Measurements from ENCODE around the gene WNT7B.
A peak's percentile ranks its signal among the peaks of the same experiment; 100 is the strongest.
"Not testable (repeated sequence)": the region's sequence is repeated elsewhere in the genome, so short reads cannot be mapped to it uniquely, and the experiment has no call there.

Gene WNT7B

DNA sequence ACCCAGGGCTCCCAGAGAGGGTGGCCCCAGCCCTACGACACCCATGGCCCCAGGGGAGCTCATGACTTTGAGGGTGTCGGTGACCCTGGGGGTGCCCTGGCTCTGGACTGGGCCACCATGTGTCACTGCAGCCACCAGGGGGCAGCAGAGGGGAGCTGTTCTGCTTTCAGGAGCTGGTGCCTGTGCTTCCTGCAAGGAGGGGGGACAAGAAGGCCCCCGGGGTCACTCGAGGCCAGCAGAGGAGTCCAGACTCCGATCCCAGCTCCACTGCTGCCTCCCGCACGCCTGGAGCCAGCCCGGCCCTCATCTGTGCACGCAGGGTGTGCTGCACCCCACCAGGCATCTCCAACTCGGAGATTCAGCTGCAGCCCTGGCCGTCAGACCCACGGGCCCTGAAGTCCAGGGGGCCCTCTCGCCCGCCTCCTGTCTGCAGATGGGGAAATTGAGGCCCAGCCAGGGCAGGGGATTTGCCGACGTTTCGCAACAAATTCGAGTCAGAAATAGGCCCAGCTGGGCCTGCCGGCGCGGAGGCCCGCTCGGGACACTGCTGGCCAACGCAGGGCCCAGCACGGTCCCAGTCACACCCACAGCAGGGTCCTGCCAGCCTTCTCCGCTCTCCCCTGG lies 29.5 kb upstream of the WNT7B start:
- Histone ChIP-seq H3K4me1 (ENCODE audit: insufficient read depth, low read length, poor library complexity, severe bottlenecking) (peaks cover 23% of the 10 kb centered on the region), H4K20me1 (ENCODE audit: insufficient read depth, low read length, poor library complexity, severe bottlenecking) (no peaks in the 10 kb centered on the region), H3K27me3 (ENCODE audit: insufficient read depth, low read length, poor library complexity, severe bottlenecking) (no peaks in the 10 kb centered on the region), H2AFZ (ENCODE audit: low read length) (no peak overlapping the region), H3K4me2 (ENCODE audit: low read depth, low read length, poor library complexity, severe bottlenecking) (peak overlapping the region; percentile 44), H3K9me2 (replicated peaks; ENCODE audit: low read depth, low read length) (no peaks in the 10 kb centered on the region), H3K79me2 (ENCODE audit: insufficient read depth, low read length) (0 out of 2 replicates have a peak, but pooled peaks cover 3% of the 10 kb centered on the region), H3K9ac (ENCODE audit: low read depth, low read length, poor library complexity, severe bottlenecking) (peak overlapping the region; percentile 48), H3K36me3 (ENCODE audit: insufficient read depth, low read length) (no peaks in the 10 kb centered on the region), H3K4me3 (ENCODE audit: low read length, poor library complexity, severe bottlenecking) (peak overlapping the region; percentile 41), H3F3A (ENCODE audit: low read depth) (no peaks in the 10 kb centered on the region), H3K9me3 (ENCODE audit: insufficient read depth, low read depth, low read length) (no peaks in the 10 kb centered on the region)
- no peak for TF ChIP-seq EZH2phosphoT487 (IDR thresholded peaks at IDR 0.05; ENCODE audit: borderline replicate concordance)
- TF ChIP-seq, protein P1, sequence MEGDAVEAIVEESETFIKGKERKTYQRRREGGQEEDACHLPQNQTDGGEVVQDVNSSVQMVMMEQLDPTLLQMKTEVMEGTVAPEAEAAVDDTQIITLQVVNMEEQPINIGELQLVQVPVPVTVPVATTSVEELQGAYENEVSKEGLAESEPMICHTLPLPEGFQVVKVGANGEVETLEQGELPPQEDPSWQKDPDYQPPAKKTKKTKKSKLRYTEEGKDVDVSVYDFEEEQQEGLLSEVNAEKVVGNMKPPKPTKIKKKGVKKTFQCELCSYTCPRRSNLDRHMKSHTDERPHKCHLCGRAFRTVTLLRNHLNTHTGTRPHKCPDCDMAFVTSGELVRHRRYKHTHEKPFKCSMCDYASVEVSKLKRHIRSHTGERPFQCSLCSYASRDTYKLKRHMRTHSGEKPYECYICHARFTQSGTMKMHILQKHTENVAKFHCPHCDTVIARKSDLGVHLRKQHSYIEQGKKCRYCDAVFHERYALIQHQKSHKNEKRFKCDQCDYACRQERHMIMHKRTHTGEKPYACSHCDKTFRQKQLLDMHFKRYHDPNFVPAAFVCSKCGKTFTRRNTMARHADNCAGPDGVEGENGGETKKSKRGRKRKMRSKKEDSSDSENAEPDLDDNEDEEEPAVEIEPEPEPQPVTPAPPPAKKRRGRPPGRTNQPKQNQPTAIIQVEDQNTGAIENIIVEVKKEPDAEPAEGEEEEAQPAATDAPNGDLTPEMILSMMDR (conservative IDR thresholded peaks at IDR 0.05; ENCODE audit: low read length): peak; percentile 91

GRCh38 chr22:46005116-46005705 lies 28.2 kb upstream of the WNT7B start:
- H3K4me1 ChIP-seq (ENCODE audit: insufficient read depth, low read length, poor library complexity, severe bottlenecking): peaks cover 13% of the 10 kb centered on the region
- H3K27me3 ChIP-seq (ENCODE audit: insufficient read depth, low read length, poor library complexity, severe bottlenecking): not testable (repeated sequence)

DNA sequence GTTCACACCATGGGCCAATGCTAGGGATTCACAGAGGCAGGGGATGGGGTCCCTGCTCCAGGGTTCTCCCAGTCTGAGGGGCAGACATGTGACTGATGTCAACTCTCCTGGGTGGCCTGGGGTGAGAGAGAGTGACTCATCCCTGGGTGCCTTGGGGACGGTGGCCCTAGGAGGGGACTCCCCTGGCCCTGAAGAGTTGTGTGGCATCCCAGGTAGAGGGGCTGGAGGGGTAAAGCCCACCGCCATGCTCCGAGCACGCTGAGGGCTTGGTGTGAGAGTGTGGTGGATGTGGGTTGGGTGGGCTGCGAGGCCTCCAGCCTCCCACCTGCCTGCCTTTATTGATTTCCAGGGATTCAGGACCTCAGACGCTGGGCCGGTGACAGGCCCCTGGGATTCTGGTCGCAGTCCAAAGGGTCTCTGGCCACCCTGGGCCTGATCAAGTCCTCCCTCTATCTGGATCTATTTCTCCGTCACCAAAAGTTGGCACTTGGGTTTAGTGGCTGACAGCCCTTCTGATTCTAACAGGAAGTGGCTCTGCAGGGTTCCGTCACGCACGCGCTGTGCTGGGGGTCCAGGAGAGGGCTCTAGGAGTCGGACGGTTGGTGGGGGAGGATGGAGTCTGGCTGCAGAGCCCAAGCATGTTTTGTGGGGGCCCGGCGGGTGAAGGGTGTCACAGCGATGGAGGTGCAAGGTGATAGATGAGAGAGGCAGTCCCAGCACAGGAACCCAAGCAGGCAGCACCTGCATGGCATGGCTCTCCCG lies 27.3 kb upstream of the WNT7B start:
- Histone ChIP-seq H3K4me3 (ENCODE audit: low read length, poor library complexity, severe bottlenecking) (no peak overlapping the region), H3K9ac (ENCODE audit: low read depth, low read length, poor library complexity, severe bottlenecking) (no peak overlapping the region), H3K4me2 (ENCODE audit: low read depth, low read length, poor library complexity, severe bottlenecking) (no peak overlapping the region), H3K36me3 (ENCODE audit: insufficient read depth, low read length) (no peaks in the 10 kb centered on the region), H3K9me3 (ENCODE audit: insufficient read depth, low read depth, low read length) (no peaks in the 10 kb centered on the region), H3K4me1 (ENCODE audit: insufficient read depth, low read length, poor library complexity, severe bottlenecking) (peaks cover 10% of the 10 kb centered on the region), H2AFZ (ENCODE audit: low read length) (no peak overlapping the region), H3K9me2 (replicated peaks; ENCODE audit: low read depth, low read length) (no peaks in the 10 kb centered on the region), H3F3A (ENCODE audit: low read depth) (no peaks in the 10 kb centered on the region), H3K79me2 (ENCODE audit: insufficient read depth, low read length) (0 out of 2 replicates have a peak, but pooled peaks cover 3% of the 10 kb centered on the region), H3K27me3 (ENCODE audit: insufficient read depth, low read length, poor library complexity, severe bottlenecking) (no peaks in the 10 kb centered on the region), H4K20me1 (ENCODE audit: insufficient read depth, low read length, poor library complexity, severe bottlenecking) (no peaks in the 10 kb centered on the region)
- TF ChIP-seq, protein P1 (conservative IDR thresholded peaks at IDR 0.05; ENCODE audit: low read length): no peak
- TF ChIP-seq EZH2phosphoT487 (IDR thresholded peaks at IDR 0.05; ENCODE audit: borderline replicate concordance): no peak

More at GRCh38 chr22:46005116-46005705, 28.2 kb upstream of the WNT7B start:
- H3F3A ChIP-seq (ENCODE audit: low read depth); H3K4me2 ChIP-seq (ENCODE audit: low read depth, low read length, poor library complexity, severe bottlenecking); H3K36me3 ChIP-seq (ENCODE audit: insufficient read depth, low read length); H3K79me2 ChIP-seq (ENCODE audit: insufficient read depth, low read length); H3K9me3 ChIP-seq (ENCODE audit: insufficient read depth, low read depth, low read length); H3K9me2 ChIP-seq (replicated peaks; ENCODE audit: low read depth, low read length); H2AFZ ChIP-seq (ENCODE audit: low read length); H3K9ac ChIP-seq (ENCODE audit: low read depth, low read length, poor library complexity, severe bottlenecking); H3K4me3 ChIP-seq (ENCODE audit: low read length, poor library complexity, severe bottlenecking); H4K20me1 ChIP-seq (ENCODE audit: insufficient read depth, low read length, poor library complexity, severe bottlenecking): not testable (repeated sequence)

All from Loucy (cell line).